NB4 (cell line): ENCODE measurements around the gene FXYD1.

Source experiments
- CTCF ChIP-seq: IDR thresholded peaks from one replicate; pipeline ENCODE4 v1.5.1; 2012; ENCODE audit warnings: low read depth, low read length
- TF ChIP-seq, protein P1 (sequence below): IDR thresholded peaks from 2 replicates; pipeline ENCODE4 v1.6.1; 2011; ENCODE audit warnings: low read depth, low read length

DNA sequence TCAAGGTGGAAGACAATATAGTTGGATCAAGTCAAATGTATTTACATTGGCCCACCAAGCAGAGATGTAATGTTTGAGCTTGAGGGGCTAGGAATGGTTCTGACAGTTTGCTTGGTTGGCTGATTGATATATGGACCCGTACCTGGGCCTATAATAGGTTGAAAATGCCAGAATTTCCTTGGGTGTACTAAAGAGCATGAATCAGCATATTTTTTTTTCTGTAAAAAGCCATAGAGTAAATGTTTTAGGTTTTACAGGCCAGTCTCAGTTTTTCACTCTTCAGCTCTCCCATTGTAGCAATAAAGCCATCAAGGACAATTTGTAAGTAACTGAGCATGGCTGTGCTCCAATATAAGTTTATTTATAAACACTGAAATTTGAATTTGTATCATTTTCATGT, 42.8 kb downstream of the FXYD1 start:
- TF ChIP-seq, protein P1, sequence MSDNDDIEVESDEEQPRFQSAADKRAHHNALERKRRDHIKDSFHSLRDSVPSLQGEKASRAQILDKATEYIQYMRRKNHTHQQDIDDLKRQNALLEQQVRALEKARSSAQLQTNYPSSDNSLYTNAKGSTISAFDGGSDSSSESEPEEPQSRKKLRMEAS: no peak
- no peak for TF ChIP-seq CTCF
